Astrocyte (in vitro differentiated cells and primary cell): Measurements from ENCODE around the gene NAA10. TPM values are rescaled to one million over a fixed set of nuclear protein-coding genes. Genes with fewer than 3 reads are reported as not detected.

Experiments used
- DNase-seq: peaks from one replicate; pipeline ENCODE4 v3.0.0-alpha.2; 2010; ENCODE audit warnings: low read depth
- FAIRE-seq: peaks from 2 replicates; lab custom pipeline; 2011; peaks lifted over from hg19 to GRCh38; lab: Jason Lieb, UNC
- H2AFZ ChIP-seq: 2 replicates; pipeline ENCODE4 v1.6.0; 2012; ENCODE audit warnings: low read depth, low read length, inconsistent platforms
- H3K27ac ChIP-seq: 2 replicates; pipeline ENCODE4 v1.5.1; 2011; ENCODE audit warnings: low read depth, low read length, inconsistent platforms
- H3K27me3 ChIP-seq: 2 replicates; pipeline ENCODE4 v1.6.0; 2011; ENCODE audit warnings: low read length, inconsistent platforms; ENCODE audit not compliant: insufficient read depth
- H3K36me3 ChIP-seq: 2 replicates; pipeline ENCODE4 v1.5.1; 2011; ENCODE audit warnings: low read length, inconsistent platforms; ENCODE audit not compliant: insufficient read depth
- H3K4me1 ChIP-seq: 2 replicates; pipeline ENCODE4 v1.5.1; 2011; ENCODE audit warnings: low read length, inconsistent platforms; ENCODE audit not compliant: insufficient read depth
- H3K4me2 ChIP-seq: 2 replicates; pipeline ENCODE4 v1.6.0; 2012; ENCODE audit warnings: low read length, inconsistent platforms
- H3K4me3 ChIP-seq: 2 replicates; pipeline ENCODE4 v1.5.1; 2011; ENCODE audit warnings: low read depth, mild to moderate bottlenecking, low read length, inconsistent platforms; ENCODE audit not compliant: insufficient read depth
- H3K79me2 ChIP-seq: 2 replicates; pipeline ENCODE4 v1.6.0; 2012; ENCODE audit warnings: mild to moderate bottlenecking, low read length, inconsistent platforms; ENCODE audit not compliant: insufficient read depth
- H3K9ac ChIP-seq: 2 replicates; pipeline ENCODE4 v1.6.0; 2012; ENCODE audit warnings: mild to moderate bottlenecking, low read length, inconsistent platforms
- H3K9me3 ChIP-seq: 2 replicates; pipeline ENCODE4 v1.5.1; 2012; ENCODE audit warnings: low read depth, mild to moderate bottlenecking, low read length, inconsistent platforms; ENCODE audit not compliant: insufficient read depth
- H4K20me1 ChIP-seq: 2 replicates; pipeline ENCODE4 v1.6.0; 2012; ENCODE audit warnings: low read length, inconsistent platforms; ENCODE audit not compliant: insufficient read depth
- H3K27ac Mint-ChIP-seq: one replicate; pipeline ENCODE4 v1.8.0; 2021; ENCODE audit warnings: mild to moderate bottlenecking, mixed read lengths; ENCODE audit not compliant: unreplicated experiment
- H3K27me3 Mint-ChIP-seq: one replicate; pipeline ENCODE4 v1.8.0; 2021; ENCODE audit warnings: low read depth, mixed read lengths; ENCODE audit not compliant: unreplicated experiment
- H3K36me3 Mint-ChIP-seq: one replicate; pipeline ENCODE4 v1.8.0; 2021; ENCODE audit warnings: low read depth, mixed read lengths; ENCODE audit not compliant: unreplicated experiment
- H3K4me1 Mint-ChIP-seq: one replicate; pipeline ENCODE4 v1.8.0; 2021; ENCODE audit warnings: low read depth, mixed read lengths; ENCODE audit not compliant: unreplicated experiment
- H3K4me3 Mint-ChIP-seq: one replicate; pipeline ENCODE4 v1.8.0; 2021; ENCODE audit warnings: mild to moderate bottlenecking, moderate library complexity, mixed read lengths; ENCODE audit not compliant: unreplicated experiment
- H3K9me3 Mint-ChIP-seq: one replicate; pipeline ENCODE4 v1.8.0; 2021; ENCODE audit warnings: mild to moderate bottlenecking, mixed read lengths; ENCODE audit not compliant: unreplicated experiment
- EZH2 ChIP-seq: IDR thresholded peaks from 2 replicates; pipeline ENCODE4 v1.6.1; 2012; ENCODE audit warnings: mild to moderate bottlenecking, low read length, inconsistent platforms; ENCODE audit not compliant: insufficient read depth
- total RNA-seq: library from RNA; stranded (reverse); gene quantifications from 2 replicates; pipeline ENCODE4 v1.2.1, GENCODE V29; 2021
- TF ChIP-seq, protein P1 (sequence below): IDR thresholded peaks from 2 replicates; pipeline ENCODE4 v1.5.1; 2011; ENCODE audit warnings: low read depth, mild to moderate bottlenecking, inconsistent platforms, low read length, moderate library complexity; ENCODE audit not compliant: insufficient read depth

The NAA10 gene
- total RNA-seq, 1 donor from 2014 or later = 144 TPM

- no peak for FAIRE-seq
- H3K36me3 Mint-ChIP-seq = peaks cover 4% of the 10 kb centered on the region
- DNase-seq = no peak
- no peak overlapping the region for H3K9ac ChIP-seq
- H4K20me1 ChIP-seq = peaks cover 77% of the 10 kb centered on the region
- no peaks in the 10 kb centered on the region for H3K27me3 ChIP-seq
- H3K4me1 ChIP-seq = peaks cover 24% of the 10 kb centered on the region
- H3K4me1 Mint-ChIP-seq = peaks cover 18% of the 10 kb centered on the region
- no peaks in the 10 kb centered on the region for H3K9me3 Mint-ChIP-seq
- peaks cover 80% of the 10 kb centered on the region for H3K79me2 ChIP-seq
- H3K4me3 Mint-ChIP-seq = no peak overlapping the region
- H3K27me3 Mint-ChIP-seq = no peaks in the 10 kb centered on the region
- peaks cover 2% of the 10 kb centered on the region for H3K36me3 ChIP-seq
- H3K4me3 ChIP-seq = no peak overlapping the region
- no peak overlapping the region for H2AFZ ChIP-seq
- H3K27ac ChIP-seq = no peak overlapping the region
- TF ChIP-seq, protein P1, sequence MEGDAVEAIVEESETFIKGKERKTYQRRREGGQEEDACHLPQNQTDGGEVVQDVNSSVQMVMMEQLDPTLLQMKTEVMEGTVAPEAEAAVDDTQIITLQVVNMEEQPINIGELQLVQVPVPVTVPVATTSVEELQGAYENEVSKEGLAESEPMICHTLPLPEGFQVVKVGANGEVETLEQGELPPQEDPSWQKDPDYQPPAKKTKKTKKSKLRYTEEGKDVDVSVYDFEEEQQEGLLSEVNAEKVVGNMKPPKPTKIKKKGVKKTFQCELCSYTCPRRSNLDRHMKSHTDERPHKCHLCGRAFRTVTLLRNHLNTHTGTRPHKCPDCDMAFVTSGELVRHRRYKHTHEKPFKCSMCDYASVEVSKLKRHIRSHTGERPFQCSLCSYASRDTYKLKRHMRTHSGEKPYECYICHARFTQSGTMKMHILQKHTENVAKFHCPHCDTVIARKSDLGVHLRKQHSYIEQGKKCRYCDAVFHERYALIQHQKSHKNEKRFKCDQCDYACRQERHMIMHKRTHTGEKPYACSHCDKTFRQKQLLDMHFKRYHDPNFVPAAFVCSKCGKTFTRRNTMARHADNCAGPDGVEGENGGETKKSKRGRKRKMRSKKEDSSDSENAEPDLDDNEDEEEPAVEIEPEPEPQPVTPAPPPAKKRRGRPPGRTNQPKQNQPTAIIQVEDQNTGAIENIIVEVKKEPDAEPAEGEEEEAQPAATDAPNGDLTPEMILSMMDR = no peak
- TF ChIP-seq EZH2 = no peak
- no peak overlapping the region for H3K27ac Mint-ChIP-seq
- H3K4me2 ChIP-seq = no peak overlapping the region
- H3K9me3 ChIP-seq = no peaks in the 10 kb centered on the region
These were observed 28.7 kb upstream of the NAA10 start for GRCh38 chrX:153963546-153963945.

DNA sequence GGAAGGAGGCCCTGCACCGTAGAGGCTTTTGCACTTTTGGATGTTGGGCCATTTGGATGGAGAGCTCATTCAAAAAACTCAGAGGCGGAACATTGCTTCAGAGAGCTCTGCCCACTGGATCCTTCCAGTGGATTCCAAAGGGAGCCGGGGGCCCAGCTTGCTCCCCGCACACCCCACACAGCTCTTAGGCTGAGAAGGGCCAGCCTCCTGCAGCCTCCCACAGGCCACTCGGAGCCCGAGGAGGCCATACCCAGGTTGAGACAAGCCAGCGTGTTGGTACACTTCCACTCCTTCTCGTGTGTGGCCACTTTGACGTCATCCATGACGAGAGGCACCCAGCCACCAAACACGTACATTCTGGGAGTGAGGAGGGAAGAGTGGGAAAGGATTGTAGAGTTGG, 26.5 kb upstream of the NAA10 start:
- DNase-seq (no peak), FAIRE-seq (no peak)
- Histone ChIP-seq H3K79me2 (peaks cover 57% of the 10 kb centered on the region), H3K27ac (no peak overlapping the region), H3K9ac (no peak overlapping the region), H3K9me3 (no peaks in the 10 kb centered on the region), H3K4me3 (no peak overlapping the region), H3K4me2 (no peak overlapping the region), H2AFZ (no peak overlapping the region), H3K27me3 (no peaks in the 10 kb centered on the region), H3K36me3 (peaks cover 5% of the 10 kb centered on the region), H4K20me1 (peaks cover 55% of the 10 kb centered on the region), H3K4me1 (peaks cover 1% of the 10 kb centered on the region)
- no peak for TF ChIP-seq EZH2
- TF ChIP-seq, protein P1 = no peak
- no peaks in the 10 kb centered on the region for H3K27me3 Mint-ChIP-seq
- H3K4me1 Mint-ChIP-seq = peaks cover 4% of the 10 kb centered on the region
- peaks cover 7% of the 10 kb centered on the region for H3K36me3 Mint-ChIP-seq
- H3K9me3 Mint-ChIP-seq = no peaks in the 10 kb centered on the region
- no peak overlapping the region for H3K4me3 Mint-ChIP-seq
- H3K27ac Mint-ChIP-seq = no peak overlapping the region

DNA sequence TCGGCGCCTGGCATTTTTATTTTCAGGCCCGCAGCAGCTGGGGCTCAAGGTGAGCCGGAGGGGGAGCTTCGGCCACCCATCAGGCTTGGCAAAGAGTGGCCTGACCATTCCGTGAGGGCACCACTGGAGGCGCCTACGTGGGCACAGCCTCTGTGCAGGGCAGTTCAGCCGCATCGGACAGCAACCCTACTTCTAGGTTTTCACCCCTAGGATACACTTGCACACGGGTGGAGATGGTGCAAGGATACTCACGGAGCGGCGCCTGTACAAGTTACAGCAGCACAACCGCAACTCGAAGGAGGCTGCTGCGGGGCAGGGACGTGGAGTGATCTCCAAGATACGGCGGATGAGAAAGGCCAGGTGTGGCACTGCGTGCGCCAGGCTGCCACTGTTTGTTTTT, 25.9 kb upstream of the NAA10 start:
- DNase-seq = no peak
- Histone ChIP-seq H3K27ac (no peak overlapping the region), H2AFZ (no peak overlapping the region), H3K4me2 (no peak overlapping the region), H3K4me1 (no peaks in the 10 kb centered on the region), H3K36me3 (peaks cover 5% of the 10 kb centered on the region), H3K9me3 (no peaks in the 10 kb centered on the region), H3K9ac (no peak overlapping the region), H3K4me3 (no peak overlapping the region), H3K27me3 (no peaks in the 10 kb centered on the region), H4K20me1 (peaks cover 50% of the 10 kb centered on the region), H3K79me2 (peaks cover 52% of the 10 kb centered on the region)
- no peak overlapping the region for H3K4me3 Mint-ChIP-seq
- H3K9me3 Mint-ChIP-seq = no peaks in the 10 kb centered on the region
- no peak overlapping the region for H3K27ac Mint-ChIP-seq
- no peak for FAIRE-seq
- TF ChIP-seq, protein P1 = no peak
- no peak for TF ChIP-seq EZH2
- no peaks in the 10 kb centered on the region for H3K4me1 Mint-ChIP-seq
- H3K27me3 Mint-ChIP-seq = no peaks in the 10 kb centered on the region
- peaks cover 7% of the 10 kb centered on the region for H3K36me3 Mint-ChIP-seq
